ENCODE measurements around the gene NWD2. TPM values are rescaled to one million over a fixed set of nuclear protein-coding genes. Genes with fewer than 3 reads are reported as not detected.

NWD2 gene
- total RNA-seq, 4 donors from 2014 or later = not detected

GRCh38 chr4:37219990-37220389 lies 24.6 kb upstream of the NWD2 start:
- in situ Hi-C loops (cut with MboI; ENCODE audit: low sequenced_read_pairs in 4 of 4) (no loop called here), intact Hi-C loops (cut with DNase I; ENCODE audit: low total_unique reads) (no loop called here)
- DNase-seq (no peak), ATAC-seq (no peak)
- Histone ChIP-seq H3K9me3 (no peaks in the 10 kb centered on the region), H3K27ac (no peak overlapping the region), H3K36me3 (no peaks in the 10 kb centered on the region), H3K27me3 (no peaks in the 10 kb centered on the region), H3K4me1 (no peaks in the 10 kb centered on the region), H3K4me3 (no peak overlapping the region)
- TF ChIP-seq POLR2A (IDR thresholded peaks at IDR 0.05) = no peak
- TF ChIP-seq, protein P1, sequence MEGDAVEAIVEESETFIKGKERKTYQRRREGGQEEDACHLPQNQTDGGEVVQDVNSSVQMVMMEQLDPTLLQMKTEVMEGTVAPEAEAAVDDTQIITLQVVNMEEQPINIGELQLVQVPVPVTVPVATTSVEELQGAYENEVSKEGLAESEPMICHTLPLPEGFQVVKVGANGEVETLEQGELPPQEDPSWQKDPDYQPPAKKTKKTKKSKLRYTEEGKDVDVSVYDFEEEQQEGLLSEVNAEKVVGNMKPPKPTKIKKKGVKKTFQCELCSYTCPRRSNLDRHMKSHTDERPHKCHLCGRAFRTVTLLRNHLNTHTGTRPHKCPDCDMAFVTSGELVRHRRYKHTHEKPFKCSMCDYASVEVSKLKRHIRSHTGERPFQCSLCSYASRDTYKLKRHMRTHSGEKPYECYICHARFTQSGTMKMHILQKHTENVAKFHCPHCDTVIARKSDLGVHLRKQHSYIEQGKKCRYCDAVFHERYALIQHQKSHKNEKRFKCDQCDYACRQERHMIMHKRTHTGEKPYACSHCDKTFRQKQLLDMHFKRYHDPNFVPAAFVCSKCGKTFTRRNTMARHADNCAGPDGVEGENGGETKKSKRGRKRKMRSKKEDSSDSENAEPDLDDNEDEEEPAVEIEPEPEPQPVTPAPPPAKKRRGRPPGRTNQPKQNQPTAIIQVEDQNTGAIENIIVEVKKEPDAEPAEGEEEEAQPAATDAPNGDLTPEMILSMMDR (IDR thresholded peaks at IDR 0.05 in 4 of 5, conservative IDR thresholded peaks at IDR 0.05 in 1 of 5) = no peak

DNA sequence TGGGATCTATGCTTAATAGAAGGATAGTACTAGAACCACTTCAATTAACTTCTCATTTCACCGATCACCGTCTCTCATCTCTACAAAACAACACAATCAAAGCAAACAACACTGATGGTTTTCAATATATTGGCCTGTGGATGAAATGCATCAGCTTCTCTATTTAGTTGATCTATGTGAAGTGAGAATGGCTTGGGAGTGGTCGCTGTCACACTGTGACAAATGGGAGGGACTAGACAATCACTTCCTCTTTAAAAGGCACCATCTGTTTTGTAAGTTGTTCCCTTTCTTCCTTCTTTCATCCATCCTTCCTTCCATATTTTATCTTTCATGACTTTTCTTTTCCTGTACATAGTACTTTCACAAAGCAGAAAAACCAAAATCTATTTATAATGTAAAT lies 23.9 kb upstream of the NWD2 start:
- no peak for DNase-seq
- Histone ChIP-seq H3K27me3 (no peaks in the 10 kb centered on the region), H3K36me3 (no peaks in the 10 kb centered on the region), H3K4me3 (no peak overlapping the region), H3K4me1 (no peaks in the 10 kb centered on the region), H3K27ac (no peak overlapping the region), H3K9me3 (no peaks in the 10 kb centered on the region)
- in situ Hi-C loops (cut with MboI; ENCODE audit: low sequenced_read_pairs in 4 of 4) = no loop called here
- TF ChIP-seq POLR2A (IDR thresholded peaks at IDR 0.05) = no peak
- TF ChIP-seq, protein P1 (IDR thresholded peaks at IDR 0.05 in 4 of 5, conservative IDR thresholded peaks at IDR 0.05 in 1 of 5) = no peak
- no peak for ATAC-seq
- intact Hi-C loops (cut with DNase I; ENCODE audit: low total_unique reads) = no loop called here

GRCh38 chr4:37223732-37224131 lies 20.8 kb upstream of the NWD2 start:
- no peaks in the 10 kb centered on the region for H3K4me1 ChIP-seq
- H3K36me3 ChIP-seq = no peaks in the 10 kb centered on the region
- H3K27ac ChIP-seq = no peak overlapping the region
- H3K4me3 ChIP-seq = no peak overlapping the region
- intact Hi-C loops (cut with DNase I; ENCODE audit: low total_unique reads) = no loop called here
- no peak for TF ChIP-seq POLR2A (IDR thresholded peaks at IDR 0.05)
- TF ChIP-seq, protein P1 (IDR thresholded peaks at IDR 0.05 in 4 of 5, conservative IDR thresholded peaks at IDR 0.05 in 1 of 5) = no peak
- H3K27me3 ChIP-seq = no peaks in the 10 kb centered on the region
- H3K9me3 ChIP-seq = no peaks in the 10 kb centered on the region
- ATAC-seq = no peak
- DNase-seq = no peak
- in situ Hi-C loops (cut with MboI; ENCODE audit: low sequenced_read_pairs in 4 of 4) = no loop called here

DNA sequence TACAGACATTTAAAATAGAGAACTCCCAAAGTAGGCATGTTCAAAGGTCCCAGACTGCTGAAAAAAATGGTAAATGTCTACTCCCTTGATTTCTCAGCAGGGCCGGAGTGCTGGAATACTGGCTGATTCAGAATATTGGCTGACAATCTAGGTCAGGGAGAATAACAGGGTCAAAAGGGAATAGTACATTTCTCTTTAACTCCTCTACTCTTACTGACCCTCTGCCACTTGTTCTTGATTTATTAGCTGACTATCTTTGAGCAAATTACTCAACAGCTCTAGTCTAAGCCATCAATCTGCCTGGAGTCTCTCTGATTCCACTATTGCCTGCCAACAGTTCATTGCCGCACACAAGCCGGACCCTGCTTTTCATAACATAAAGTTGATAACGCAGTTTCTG lies 19.7 kb upstream of the NWD2 start:
- Histone ChIP-seq H3K27ac (no peak overlapping the region), H3K4me1 (no peaks in the 10 kb centered on the region), H3K27me3 (no peaks in the 10 kb centered on the region), H3K9me3 (no peaks in the 10 kb centered on the region), H3K4me3 (no peak overlapping the region), H3K36me3 (no peaks in the 10 kb centered on the region)
- in situ Hi-C loops (cut with MboI; ENCODE audit: low sequenced_read_pairs in 4 of 4) (no loop called here), intact Hi-C loops (cut with DNase I; ENCODE audit: low total_unique reads) (no loop called here)
- ATAC-seq = no peak
- TF ChIP-seq, protein P1 (IDR thresholded peaks at IDR 0.05 in 4 of 5, conservative IDR thresholded peaks at IDR 0.05 in 1 of 5) = no peak
- no peak for TF ChIP-seq POLR2A (IDR thresholded peaks at IDR 0.05)
- DNase-seq = no peak

DNA sequence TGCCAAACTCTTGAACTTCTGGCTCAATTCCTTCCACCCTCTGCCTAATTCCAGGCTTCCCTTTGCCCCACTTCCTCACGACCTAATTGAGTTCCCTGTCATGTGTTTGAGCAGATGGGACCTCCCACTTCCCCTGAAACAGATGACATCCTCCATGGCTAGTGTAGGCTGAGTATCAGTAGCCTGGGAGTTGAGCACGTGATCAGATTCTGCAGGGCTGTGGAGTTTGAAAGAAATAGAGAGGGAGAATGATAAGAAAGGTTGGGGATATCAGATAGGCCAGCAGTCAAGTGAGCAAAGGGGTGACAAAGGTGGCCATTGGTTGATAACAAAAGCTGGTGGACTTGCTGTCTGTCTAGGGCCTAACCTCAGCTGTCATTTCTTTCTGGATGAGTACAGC lies 18.8 kb upstream of the NWD2 start:
- no peak for ATAC-seq
- Histone ChIP-seq H3K27ac (no peak overlapping the region), H3K27me3 (no peaks in the 10 kb centered on the region), H3K36me3 (no peaks in the 10 kb centered on the region), H3K9me3 (no peaks in the 10 kb centered on the region), H3K4me1 (no peaks in the 10 kb centered on the region), H3K4me3 (no peak overlapping the region)
- DNase-seq = no peak
- TF ChIP-seq POLR2A (IDR thresholded peaks at IDR 0.05) = no peak
- TF ChIP-seq, protein P1 (IDR thresholded peaks at IDR 0.05 in 4 of 5, conservative IDR thresholded peaks at IDR 0.05 in 1 of 5) = no peak
- in situ Hi-C loops (cut with MboI; ENCODE audit: low sequenced_read_pairs in 4 of 4) = no loop called here
- intact Hi-C loops (cut with DNase I; ENCODE audit: low total_unique reads) = no loop called here

Data from gastrocnemius medialis (tissue), 4 donors.